Amygdala (tissue), 56 donors: Measurements from ENCODE around the gene GALNT12.

Experiments
- DNase-seq, 56 donors: peaks; one replicate each; lab custom pipeline; 2025; lab: John Stamatoyannopoulos, UW

Gene GALNT12

DNA sequence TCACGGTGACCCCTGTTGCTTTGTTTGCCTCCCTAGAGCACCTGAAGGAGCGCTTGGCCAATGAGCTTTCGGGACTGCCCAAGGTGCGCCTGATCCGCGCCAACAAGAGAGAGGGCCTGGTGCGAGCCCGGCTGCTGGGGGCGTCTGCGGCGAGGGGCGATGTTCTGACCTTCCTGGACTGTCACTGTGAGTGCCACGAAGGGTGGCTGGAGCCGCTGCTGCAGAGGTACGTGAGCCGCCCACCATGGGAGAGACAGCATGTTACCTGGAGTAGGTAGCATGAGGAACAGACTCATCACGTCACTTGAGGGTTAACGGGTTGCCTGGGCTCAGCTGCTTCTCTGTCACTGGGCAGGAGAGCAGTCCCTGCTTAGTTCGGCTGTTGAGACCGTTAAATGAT is 19.2 kb downstream of the GALNT12 start:
- no peak for DNase-seq

GRCh38 chr9:98829766-98830165 is 22.3 kb downstream of the GALNT12 start:
- DNase-seq, result no peak

- no peak for DNase-seq
These were observed 23.1 kb downstream of the GALNT12 start for GRCh38 chr9:98830554-98830953.

GRCh38 chr9:98831696-98832095 is 24.2 kb downstream of the GALNT12 start:
- DNase-seq, result no peak

DNA sequence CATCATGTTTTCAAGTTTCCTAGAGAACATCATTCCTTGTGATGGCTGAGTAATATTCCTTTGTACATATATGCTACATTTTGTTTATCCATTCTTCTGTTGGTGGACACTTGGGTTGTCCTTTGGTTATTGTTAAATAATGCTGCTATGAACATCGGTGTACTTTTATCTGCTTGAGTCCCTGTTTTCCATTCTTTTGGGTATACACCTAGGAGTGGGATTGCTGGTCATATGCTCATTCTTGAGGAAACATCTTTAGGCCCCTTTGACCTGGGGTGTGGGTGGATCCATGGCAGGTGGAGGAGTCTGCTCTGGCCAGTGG is 25.3 kb downstream of the GALNT12 start:
- no peak for DNase-seq

GRCh38 chr9:98833090-98833956 is 25.9 kb downstream of the GALNT12 start:
- DNase-seq, result no peak

- peak in 3 of 56 donors; percentile 1 to 7 (median 2) for DNase-seq
These were observed 26.9 kb downstream of the GALNT12 start for GRCh38 chr9:98834386-98834785.

DNA sequence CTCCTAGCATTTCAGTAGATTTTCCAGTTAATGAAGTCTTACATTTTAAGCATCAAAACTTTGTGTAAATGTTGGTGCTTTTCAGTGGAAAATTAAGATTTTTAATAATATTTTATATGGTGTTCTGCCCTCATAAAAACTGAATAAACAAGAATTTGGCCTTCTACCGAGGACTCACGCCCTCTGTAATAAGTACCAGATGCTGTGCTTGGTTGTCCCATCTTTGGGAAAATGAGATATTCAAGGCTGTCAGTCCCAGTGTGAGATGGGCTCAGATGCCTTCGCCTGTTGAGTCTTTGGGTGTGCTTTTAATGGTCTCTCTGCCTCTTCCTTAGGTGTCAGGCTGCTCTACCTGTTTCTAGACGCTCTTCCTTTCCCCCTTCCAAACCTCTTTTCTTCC is 28.7 kb downstream of the GALNT12 start:
- DNase-seq, result no peak

DNA sequence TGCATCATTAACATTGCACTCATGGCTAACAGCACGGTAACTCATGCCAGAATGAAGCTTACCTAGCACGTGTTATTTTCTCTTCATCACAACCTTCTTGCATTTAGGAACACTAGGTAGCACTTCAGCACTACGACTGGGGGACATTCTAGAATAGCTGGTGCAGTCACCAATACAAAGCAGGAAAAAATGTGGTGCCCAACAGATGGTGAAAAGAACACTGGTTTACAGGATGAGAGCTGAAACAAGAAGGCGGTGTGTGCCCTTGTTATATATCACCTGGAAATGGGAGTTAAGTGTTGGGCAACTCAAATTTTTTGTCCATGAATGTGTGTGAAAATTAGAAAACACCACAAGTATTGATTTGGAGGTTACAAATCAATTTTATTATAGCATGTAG is 30.0 kb downstream of the GALNT12 start:
- no peak for DNase-seq

GRCh38 chr9:98838155-98838867 is 30.8 kb downstream of the GALNT12 start:
- peak in 6 of 56 donors; percentile 4 to 18 (median 7) for DNase-seq

GRCh38 chr9:98838868-98839565 is 31.5 kb downstream of the GALNT12 start:
- DNase-seq, result no peak

DNA sequence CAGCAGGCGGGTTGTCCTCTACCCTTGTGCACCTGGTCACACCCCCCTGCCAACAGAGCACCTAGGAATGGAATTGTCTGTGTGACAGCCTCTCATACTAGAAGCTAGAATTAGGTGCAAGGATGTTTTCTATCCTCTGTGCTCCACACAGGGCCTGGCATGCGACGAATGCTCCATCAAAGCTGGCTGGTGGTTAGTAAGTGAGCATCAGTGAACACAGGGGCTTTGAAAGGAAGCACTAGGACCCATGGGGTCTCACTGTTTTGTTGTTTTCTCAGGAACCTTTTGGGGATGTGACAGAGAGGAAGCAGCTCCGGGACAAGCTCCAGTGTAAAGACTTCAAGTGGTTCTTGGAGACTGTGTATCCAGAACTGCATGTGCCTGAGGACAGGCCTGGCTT is 32.3 kb downstream of the GALNT12 start:
- DNase-seq, result no peak

DNA sequence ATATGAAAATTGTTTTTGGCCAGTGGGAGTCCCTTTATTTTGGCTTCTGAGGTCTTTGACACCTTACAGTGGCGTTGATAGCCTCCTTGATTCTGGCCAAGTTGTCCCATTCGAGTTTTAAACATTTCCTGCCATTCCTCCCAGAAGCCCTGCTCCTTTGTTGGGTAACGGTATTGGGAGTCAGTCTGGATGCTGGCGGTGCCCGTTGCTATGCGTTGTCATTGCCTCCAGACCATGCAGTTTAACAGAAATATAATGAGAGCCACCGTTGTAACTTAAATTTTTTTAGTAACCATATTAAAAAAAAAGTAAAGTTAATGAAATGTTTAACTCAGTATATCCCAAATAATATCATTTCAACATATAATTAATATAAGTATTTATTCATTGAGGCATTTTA is 35.0 kb downstream of the GALNT12 start:
- DNase-seq, result no peak

- DNase-seq, result no peak
These were observed 38.6 kb downstream of the GALNT12 start for GRCh38 chr9:98846081-98846480.

GRCh38 chr9:98846879-98847278 is 39.4 kb downstream of the GALNT12 start:
- DNase-seq, result no peak

- DNase-seq, result peak in 55 of 56 donors; percentile 35 to 93 (median 74)
These were observed 41.1 kb downstream of the GALNT12 start for GRCh38 chr9:98848450-98849149.

DNA sequence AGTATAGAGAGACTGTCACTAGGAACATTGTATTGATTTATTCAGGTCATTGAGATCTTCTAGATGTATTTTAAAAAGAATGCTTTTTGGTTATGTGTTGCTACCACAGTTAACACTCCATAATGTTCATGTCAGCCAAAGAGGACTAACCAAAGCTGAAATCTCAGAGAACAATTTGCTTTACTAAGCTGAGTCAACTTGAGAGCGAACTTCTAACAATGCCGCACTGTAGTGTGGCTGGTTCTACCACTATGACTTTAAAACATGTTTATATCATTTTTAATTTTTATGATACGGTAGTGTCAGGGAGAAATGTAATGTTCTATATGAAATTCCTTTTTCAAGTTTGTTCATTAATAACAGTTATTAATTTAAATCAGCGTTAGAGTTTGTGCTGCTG is 42.1 kb downstream of the GALNT12 start:
- DNase-seq, result no peak

- DNase-seq, result no peak
These were observed 43.6 kb downstream of the GALNT12 start for GRCh38 chr9:98850851-98851729.

DNA sequence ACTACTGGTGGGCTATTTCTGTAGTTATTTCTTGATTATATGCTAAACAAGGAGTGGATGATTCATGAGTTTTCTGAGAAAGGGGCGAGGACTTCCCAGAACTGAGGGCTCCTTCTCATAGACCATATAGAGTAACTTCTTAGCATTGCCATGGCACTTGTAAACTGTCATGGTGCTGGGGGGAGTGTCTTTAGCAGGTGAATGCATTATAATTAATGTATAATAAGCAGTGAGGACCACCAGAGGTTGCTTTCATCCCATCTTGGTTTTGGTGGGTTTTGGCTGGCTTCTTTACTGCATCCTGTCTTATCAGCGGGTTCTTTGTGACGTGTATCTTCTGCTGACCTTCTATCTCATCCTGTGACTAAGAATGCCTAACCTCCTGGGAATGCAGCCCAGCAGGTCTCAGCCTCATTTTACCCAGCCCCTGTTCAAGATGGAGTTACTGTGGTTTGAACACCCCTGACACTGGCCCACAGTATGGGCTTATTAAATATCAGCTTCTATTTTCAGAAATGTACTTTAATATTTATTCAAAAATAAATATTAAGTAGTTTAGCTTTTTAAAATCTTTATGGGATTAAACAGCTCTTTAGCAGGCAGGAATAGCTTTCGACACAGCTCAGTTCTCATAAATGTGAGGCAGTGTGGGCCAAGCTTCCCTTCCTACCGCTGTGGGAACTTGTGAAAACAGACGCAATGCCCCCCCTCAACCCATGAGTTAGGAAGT is 44.4 kb downstream of the GALNT12 start:
- DNase-seq, result no peak
